NOMO-1 treated with dmso at 0.1 percent for 144 hours (cell line): ENCODE results near the gene TPH2.

Source experiments
- DNase-seq: peaks from one replicate; lab custom pipeline; 2025; ENCODE audit not compliant: unreplicated experiment; lab: John Stamatoyannopoulos, UW

TPH2 gene

GRCh38 chr12:72030277-72030676 lies 91.6 kb downstream of the TPH2 start:
- no peak for DNase-seq

GRCh38 chr12:72031066-72031465 lies 92.4 kb downstream of the TPH2 start:
- DNase-seq = no peak

- DNase-seq = no peak
Observed at GRCh38 chr12:72033991-72034390, 95.3 kb downstream of the TPH2 start.

- no peak for DNase-seq
Observed at GRCh38 chr12:72035625-72036024, 97.0 kb downstream of the TPH2 start.

- DNase-seq = no peak
Observed at GRCh38 chr12:72036393-72036792, 97.7 kb downstream of the TPH2 start.

- no peak for DNase-seq
Observed at GRCh38 chr12:72037006-72037795, 98.6 kb downstream of the TPH2 start.

- DNase-seq = no peak
Observed at GRCh38 chr12:72041811-72042210, 103.2 kb downstream of the TPH2 start.

GRCh38 chr12:72053604-72054003 lies 115.0 kb downstream of the TPH2 start:
- DNase-seq = no peak

- DNase-seq = no peak
Observed at GRCh38 chr12:72054511-72054910, 115.9 kb downstream of the TPH2 start.

GRCh38 chr12:72057330-72057914 lies 118.8 kb downstream of the TPH2 start:
- DNase-seq = no peak

GRCh38 chr12:72063073-72063472 lies 124.4 kb downstream of the TPH2 start:
- no peak for DNase-seq

- DNase-seq = no peak
Observed at GRCh38 chr12:72071030-72071429, 132.4 kb downstream of the TPH2 start.

- no peak for DNase-seq
Observed at GRCh38 chr12:72072592-72073212, 134.1 kb downstream of the TPH2 start.

- DNase-seq = no peak
Observed at GRCh38 chr12:72074065-72074464, 135.4 kb downstream of the TPH2 start.

- DNase-seq = no peak
Observed at GRCh38 chr12:72074956-72075355, 136.3 kb downstream of the TPH2 start.

GRCh38 chr12:72075401-72075800 lies 136.8 kb downstream of the TPH2 start:
- no peak for DNase-seq

GRCh38 chr12:72075891-72076557 lies 137.4 kb downstream of the TPH2 start:
- DNase-seq = no peak

GRCh38 chr12:72076558-72076915 lies 137.9 kb downstream of the TPH2 start:
- DNase-seq = no peak

- DNase-seq = no peak
Observed at GRCh38 chr12:72077111-72077820, 138.6 kb downstream of the TPH2 start.

- DNase-seq = no peak
Observed at GRCh38 chr12:72081777-72082176, 143.1 kb downstream of the TPH2 start.
